GM21717 (cell line): ENCODE measurements around the gene GRID1.
A peak's percentile ranks its signal among the peaks of the same experiment; 100 is the strongest.
"Not testable (repeated sequence)": the region's sequence is repeated elsewhere in the genome, so short reads cannot be mapped to it uniquely, and the experiment has no call there.

Experiments used
- ATAC-seq: cut with Tn5 transposase; IDR thresholded peaks from one replicate; pipeline ENCODE4 v1.9.1; 2021; ENCODE audit warnings: mild to moderate bottlenecking, moderate library complexity; ENCODE audit not compliant: unreplicated experiment

GRID1 gene

DNA sequence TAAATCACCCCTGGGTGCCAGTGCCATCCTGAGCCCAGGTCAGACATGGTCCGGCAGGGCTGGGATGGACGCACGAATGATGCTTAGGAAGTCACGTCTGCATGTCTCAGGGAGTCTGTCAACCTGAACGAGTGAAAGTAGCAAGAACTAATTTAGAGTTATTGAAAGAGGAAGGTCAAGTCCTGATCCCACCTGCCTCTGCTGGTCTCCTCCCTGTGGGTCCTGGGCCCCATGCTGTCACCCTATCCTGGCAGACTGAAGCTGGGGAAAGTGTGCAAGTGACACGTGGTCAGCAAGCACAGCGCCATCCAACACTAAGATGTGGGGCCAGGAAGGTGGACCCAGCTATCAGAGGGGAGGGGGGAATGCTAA lies 26.1 kb upstream of the GRID1 start:
- ATAC-seq: peak; percentile 59

DNA sequence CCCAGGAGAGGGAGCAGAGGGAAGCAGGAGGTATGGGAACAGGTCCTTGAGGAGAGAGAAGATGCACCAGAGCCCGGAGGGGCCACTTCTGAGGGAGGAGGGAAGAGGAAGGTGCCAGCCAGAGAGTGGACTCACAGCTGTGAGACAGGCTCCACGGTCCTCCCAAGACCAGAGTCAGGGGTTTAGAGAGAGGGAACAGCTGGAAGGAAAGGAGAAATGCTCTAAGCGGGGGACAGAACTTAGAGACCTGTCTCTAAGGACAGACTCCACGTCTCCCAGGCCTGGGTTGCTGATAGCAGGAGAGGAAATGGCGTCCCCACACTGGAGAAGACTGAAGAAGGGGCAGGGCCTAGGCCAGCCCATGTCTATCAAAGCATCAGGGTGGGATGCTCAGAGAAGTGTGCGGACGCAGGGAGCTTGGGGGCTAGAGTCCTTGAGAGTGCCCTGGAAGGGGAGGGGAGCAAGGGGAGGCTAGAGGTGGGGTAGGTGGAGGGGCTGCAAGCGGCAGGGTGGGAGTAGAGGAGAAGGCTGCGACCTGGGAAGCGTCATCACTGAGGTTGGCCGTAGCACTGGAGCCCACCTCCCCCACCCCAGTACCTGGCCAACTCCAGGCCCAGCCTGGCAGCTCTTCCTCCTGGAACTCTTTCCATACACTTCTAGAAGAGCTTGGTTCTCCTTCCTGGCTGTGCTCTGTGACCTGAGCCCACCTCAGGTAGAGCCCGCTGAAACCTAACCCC lies 25.6 kb upstream of the GRID1 start:
- ATAC-seq: no peak

DNA sequence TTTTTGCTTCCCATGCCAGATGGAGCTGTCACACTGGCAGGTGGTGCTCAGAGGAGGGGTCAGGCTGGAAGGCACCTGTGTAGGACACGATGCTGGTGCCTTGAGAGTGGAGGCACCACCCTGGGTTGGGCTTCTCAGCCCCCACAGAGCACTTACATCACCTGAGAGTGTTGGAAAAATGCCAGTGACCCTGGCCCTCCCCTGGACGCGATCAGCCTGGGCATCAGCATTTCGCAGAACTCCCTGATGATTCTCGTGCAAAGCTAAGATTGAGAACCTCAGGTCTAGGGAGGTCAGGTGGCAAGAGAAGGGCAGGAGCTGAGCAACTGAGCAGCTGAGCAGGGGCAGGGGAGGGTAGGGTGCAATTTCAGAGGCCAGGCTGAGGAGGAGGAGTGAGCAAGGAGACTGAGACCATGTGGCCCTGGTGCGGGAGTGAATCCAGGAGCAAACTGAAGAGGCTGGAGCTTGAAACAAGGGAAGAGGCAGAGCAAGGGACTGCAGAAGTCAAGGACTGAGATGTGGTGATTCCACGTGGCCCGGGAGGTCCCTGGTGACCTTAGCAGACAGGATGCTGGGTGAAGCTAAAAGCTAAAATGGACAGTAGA lies 24.7 kb upstream of the GRID1 start:
- no peak for ATAC-seq

DNA sequence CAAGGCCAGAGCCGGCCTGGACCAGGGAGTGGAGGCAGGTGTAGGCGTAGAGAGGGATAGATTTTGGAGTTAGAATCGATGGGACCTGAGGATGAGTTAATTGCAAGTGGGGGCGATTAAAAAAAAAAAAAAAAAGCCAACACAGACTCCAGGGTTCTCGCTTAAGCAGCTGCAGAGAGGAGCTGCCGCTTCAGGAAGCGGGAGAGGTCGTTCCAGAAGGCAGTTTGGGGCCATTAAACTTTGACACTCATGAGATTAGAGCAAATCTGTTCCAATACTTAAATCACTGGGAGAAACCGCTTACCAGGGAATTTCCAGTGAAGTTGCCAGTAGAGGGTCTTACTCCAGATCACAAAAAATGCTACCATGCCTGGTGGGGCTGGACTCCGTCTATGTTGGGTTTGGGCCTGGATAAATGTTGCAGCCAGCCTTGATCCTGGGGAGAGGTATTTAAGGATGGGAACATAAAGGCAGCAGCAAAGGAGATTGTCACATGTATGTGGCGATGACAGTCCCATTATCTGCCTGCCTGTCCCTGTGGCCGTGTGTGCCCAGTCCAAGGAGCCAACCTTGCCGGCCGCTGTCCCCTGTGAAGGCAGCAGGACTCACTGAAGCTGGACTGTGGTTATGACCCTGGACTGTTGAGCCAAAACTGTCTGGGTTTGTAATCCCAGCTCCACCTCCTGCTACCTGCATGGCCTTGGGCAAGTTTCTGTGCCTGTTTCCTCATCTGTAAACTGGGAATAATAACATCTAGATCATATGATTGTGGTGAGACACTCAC lies 23.9 kb upstream of the GRID1 start:
- no peak for ATAC-seq

DNA sequence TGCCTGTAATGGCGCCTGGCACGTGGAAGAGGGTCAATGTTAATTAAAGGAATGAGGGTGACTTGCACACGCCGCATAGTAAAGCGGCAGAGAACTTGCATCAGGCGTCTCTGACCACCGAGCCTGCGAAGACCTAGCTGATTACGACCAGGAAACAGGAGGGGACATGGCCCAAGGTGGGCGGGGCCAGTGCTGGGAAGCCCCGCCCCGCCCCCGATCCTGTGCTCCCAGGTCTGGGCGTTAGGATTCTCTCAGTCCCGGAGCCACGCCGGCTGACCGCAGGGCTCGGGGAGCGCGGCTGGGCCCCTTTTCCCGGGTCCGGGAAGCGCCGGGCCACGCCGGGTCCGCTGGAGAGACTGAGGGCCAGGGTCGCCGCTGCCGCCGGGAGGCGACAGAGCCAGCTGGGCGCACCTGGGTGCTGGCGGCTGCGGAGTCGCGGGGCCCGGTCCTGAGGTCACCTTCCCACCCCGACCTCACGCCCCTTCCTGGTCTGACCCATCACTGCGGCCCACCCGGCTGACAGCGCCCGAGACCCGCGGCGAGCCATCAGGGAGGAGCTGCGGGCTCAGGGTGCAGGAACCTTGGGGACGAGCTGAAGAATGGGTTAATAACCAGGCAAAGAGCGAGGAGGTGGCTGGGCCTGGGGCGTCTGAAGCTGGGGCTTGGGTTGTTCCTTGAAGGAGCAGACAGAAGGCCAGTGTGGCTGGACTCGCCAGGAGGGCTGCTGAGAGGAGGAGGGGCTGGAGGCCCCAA lies 23.0 kb upstream of the GRID1 start:
- peak; percentile 60 for ATAC-seq

DNA sequence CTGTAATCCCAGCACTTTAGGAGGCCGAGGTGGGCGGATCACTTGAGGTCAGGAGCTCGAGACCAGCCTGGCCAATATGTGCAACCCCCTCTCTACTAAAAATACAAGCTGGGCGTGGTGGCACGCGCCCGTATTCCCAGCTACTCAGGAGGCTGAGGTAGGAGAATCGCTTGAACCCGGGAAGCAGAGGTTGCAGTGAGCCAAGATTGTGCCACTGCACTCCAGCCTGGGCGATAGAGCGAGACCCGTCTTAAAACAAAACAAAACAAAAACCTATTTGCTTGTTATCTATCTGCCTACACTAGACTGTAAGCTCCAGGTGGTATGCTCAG lies 22.5 kb upstream of the GRID1 start:
- ATAC-seq: not testable (repeated sequence)

DNA sequence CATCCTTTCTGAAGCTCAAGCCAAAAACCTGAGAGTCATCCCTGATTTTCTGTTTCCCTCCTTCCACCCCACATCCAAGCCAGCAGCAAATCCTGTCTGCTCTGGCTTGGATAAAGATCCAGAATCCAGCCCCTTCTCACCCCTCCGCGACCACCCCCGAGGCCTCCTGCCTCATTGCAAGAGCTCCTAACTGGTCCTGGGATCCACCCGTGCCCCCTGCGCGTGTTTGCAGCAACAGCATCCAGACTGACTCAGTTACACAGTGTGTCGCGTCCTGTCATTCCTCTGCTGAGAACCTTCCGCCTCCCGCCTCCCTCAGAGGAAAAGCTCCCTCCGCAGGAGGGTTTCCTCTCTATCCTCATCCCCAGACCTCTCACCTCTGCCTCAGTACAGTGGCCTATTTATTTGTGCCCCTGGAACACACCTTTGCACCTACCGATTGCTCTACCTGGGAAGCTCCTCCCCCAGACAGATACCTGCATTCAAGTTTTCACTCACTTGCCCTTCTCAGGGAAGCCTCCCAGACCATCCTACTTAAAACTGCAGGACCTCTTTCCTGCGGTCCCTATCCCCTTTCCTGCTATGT lies 21.6 kb upstream of the GRID1 start:
- ATAC-seq: no peak

DNA sequence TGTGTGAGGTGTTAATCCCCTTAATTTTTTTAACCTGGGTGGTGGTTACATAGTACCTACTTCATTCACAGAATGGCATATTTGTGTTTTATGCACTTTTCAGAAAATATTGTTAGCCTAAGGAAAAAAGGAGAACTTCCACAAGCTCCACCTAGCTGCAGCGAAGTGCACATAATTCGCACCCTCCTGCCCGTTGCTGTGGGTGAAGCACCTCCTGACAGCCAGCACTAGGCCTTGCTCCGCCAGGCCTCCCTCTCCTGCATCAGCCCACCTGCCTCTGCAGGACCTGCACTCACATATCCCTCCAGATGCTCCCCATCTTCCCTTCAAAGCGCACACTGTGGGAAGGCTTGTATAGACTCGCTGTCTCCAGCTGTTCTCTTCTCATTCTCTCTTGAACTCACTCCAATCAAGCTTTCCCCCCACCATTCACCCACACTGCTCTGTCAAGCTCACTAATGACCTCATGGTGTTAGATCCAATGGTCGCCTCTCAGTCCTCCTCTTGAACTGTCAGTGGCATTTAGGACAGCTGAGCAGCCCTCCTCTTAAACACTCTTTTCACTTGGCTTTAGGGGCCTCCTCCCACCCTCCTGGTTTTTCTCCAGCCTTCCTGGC lies 20.7 kb upstream of the GRID1 start:
- ATAC-seq: no peak

DNA sequence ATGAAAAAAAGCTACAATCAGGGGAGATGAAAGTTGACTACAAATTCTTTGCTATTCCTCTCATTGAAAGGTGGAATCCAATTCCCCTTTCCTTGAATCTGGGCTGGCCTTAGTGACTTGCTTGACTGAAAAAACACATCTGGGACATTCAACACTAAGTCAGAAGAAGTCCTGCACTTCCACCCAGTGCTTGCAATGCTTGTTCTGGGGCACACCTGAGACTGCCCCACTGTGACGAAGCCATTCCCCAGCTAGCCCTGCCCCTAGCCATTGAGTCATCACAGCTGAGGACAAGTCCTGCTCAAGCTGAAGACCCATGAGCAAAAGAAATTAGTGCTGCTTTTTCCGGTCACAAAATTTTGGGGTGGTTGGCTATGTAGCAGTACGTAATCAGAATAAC lies 19.2 kb upstream of the GRID1 start:
- ATAC-seq: no peak

DNA sequence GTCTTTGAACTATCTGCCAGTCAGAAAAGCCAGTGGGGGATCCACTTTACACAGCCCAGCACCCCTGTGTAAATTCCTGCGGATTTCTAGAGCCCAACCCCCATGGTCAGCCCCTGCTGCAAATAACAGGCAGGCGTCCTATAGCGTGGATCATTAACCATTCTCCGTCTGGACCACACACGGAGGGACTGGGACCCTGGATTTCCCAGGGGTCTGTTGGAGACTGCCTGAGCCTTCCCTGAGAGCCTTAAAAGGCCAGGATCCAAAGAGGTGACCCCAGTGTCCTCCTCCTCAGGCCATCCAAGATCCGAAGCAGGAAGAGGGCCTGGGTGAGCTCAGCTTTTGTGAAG lies 11.2 kb upstream of the GRID1 start:
- ATAC-seq: no peak

DNA sequence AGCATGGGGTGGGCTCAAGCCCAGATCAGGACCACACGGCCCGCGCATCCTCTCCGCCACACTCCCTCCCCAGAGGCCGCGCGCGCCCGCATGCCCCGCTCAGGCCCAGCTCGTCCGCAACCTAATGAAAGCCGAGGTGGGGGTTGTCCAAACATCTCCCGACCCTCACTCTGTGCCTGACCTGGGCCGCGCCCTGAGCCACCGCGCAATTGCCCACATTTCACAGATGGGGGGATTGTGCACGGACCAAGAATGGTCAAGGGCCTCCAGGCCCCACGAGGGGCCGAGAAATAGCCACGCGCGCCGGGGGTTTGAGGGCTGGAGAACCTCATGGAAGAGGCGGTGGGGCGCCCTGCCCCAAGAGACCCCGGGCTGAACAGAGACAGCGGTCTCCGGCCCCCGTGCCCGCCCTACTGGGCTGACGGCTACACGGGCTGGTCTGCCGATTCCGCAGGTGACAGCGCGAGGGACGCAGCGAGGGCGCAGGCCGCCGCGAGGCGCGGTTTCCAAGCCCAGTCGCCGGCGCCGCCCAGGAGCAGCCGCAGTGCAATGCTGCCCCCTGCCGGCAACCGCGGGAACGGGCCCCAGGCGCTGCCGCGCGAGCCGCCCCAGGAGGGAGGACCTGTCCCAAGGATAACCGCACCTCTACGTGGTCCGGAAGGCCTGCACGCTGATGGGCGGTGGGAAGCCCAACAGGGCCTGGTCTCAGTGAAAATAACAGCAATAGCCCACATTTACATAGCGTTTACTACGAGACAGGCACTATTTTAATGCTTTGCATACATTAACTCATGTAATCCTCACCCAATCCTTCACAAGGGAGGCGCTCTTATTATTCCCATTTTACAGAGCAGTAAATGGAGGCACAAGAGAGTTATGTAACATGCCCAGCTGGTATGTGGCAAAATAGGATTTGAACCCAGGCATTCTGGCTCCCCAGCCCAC lies 10.5 kb upstream of the GRID1 start:
- ATAC-seq: peak; percentile 93

DNA sequence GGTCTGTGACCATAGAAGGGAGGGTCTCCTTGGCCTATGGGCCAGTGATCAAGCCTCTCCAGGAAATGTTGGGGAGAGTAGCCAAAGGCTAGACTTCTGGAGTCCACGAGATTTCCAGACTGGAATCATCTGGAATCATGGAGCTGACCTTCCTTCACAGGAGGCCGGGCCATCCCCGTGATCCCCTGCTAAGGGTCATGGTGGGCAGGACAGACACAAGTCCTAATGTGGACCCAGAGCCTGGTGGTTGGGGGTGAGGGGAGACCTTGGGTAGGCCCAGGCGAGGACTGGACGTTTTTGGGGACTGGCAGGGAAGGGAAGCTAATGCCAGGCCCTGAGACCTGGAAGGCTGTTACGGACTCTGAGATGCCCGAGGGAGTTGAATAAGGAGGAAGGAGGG lies 9.8 kb upstream of the GRID1 start:
- ATAC-seq: no peak

DNA sequence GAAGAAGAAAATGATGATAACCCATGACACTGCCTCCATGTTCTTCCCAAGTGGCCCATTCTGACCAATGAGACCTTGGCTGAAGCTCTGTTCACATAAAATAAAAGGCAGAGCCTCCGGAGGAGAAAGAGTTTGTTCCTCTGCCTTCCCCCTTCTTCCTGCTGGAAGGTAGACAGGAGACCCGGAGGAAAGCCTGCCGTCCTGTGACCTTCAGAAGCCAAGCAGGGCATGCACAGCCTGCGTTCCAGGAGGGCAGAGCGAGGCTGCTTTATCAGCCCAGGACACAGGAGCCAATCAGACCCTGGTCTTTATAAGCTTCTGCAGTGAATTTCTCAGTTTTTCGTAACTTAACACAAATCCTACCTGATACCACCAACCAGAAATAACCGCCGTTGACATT lies 8.6 kb upstream of the GRID1 start:
- no peak for ATAC-seq

DNA sequence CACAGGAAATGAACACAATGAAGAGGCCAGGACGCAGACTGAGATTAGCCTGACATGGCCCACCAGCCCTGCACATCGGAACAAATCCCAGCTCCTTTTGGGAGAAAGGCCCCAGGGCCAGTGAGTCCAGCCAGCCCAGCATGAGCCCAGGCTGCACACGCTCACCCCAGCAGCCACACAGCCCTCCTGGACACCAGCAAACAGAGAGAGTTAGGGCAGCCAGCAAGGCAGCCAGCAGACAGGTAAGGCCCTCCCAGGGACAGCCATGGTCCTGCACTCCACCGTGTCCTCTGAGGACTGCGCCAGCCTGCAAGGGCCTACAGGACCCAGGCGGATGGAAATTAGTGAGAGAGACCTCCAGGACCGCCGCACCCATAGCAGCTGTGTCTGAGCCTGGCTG lies 8.1 kb upstream of the GRID1 start:
- no peak for ATAC-seq

DNA sequence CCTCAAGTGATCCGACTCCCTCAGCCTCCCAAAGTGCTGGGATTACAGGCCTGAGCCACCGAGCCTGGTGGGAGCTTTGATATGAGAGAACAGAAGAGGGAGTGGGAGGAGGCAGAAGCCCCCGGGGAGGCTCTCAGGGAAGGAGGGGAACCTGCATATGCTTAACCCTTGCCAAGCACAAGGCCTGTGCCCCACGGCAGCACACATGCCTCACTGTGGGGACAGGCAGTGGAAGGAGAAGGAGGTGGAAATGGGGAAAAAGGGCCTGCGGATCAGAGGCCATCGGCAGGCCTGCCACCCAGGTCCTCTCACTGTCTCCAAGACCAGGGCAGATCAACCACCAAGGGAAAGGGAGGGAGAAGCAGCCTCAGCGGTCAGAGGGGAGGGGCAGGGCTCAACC lies 7.2 kb upstream of the GRID1 start:
- no peak for ATAC-seq

DNA sequence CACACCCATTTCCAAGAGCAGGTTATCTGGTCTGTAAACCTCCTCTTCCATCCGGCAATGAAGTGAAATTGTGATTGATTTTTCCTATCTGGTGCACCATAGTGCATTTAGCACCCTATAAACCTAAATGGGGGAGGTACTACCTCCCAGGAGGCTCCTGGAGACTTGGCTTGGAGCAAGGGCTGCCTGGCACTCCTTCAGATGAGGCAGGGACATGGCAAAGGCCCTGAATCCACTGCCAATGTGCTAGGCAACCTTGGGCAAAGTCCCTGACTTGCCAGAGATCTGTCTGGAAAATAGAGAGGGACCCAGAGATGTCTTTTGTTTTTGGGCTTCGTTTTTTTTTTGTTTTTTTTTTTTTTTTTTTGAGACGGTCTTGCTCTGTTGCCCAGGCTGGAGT lies 6.7 kb upstream of the GRID1 start:
- ATAC-seq: no peak

DNA sequence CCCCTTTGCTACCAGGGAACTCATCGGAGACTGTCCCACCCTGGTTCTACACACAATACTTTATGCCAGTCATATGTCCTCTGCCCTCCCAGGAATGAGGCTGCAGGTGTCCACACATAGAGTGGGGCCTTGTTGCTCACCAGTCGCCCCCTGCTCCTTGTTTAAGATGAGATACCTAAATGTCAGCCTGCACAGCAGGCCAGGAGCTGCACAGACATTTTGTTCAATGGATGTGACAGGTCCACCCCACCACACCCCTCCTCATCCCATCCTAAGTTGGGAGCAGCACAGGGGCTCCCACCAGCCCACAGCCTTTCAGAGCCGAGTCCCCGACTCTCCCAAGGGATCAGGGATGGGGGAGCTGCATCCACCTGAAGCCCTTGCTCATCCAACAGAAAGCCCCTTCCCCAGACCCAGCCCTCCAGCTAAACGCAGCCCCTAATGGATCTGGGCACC lies 6.2 kb upstream of the GRID1 start:
- no peak for ATAC-seq

DNA sequence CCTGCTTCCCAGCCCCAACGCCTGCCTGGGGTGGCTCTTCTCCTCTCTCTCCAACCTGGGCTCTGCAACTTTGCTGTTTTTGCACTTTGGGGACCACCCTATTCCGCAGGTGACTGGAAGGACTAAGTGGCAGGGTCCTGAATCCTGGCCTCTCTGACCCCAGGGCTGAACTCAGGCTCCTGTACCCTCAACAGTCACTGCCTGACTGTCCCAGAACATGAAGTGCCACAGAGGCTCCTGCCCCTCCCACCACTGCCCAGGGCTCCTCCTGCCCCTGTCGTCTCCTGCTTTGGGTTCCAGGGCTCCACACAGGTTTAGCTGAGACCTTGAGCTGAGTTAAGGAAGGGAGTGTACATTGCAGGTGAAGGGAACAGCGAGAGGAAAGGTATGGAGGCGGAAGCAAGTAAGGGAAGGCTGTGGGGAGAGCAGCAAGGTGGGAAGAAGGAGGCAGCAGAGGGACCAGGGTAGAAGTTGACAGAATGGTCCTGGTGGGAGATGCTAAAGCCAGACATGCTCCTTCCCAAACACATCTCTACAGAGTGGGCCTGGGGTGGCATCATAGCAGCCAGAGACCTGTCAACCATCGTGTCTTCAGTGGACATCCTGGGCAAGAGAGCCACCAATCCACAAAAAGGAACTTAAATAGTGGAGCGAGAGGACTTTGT lies 5.7 kb upstream of the GRID1 start:
- no peak for ATAC-seq

DNA sequence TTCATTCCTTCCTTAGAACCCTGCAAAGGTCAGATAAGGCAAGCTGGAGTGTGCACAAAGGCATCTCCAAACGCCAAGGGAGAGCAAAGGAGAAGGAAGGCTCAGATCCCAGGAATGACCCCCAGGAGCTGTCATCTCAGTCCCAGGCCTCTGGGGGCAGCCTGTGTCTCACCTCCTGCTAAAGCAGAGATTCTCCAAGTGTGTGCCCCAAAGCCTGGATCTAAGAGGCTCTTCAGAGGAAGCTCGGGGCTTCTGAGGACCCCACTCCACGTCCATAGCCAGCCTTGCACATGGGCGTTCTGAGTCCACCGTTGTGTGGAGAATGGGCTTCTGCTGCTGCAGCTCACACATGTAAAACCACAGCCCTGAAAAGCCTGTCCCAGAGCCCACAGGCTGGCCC lies 5.1 kb upstream of the GRID1 start:
- ATAC-seq: no peak
